ENCODE measurements around the gene CNR2. TPM values are rescaled to one million over a fixed set of nuclear protein-coding genes. Genes with fewer than 3 reads are reported as not detected.

The CNR2 gene
- total RNA-seq, result not detected in 2 replicates

DNA sequence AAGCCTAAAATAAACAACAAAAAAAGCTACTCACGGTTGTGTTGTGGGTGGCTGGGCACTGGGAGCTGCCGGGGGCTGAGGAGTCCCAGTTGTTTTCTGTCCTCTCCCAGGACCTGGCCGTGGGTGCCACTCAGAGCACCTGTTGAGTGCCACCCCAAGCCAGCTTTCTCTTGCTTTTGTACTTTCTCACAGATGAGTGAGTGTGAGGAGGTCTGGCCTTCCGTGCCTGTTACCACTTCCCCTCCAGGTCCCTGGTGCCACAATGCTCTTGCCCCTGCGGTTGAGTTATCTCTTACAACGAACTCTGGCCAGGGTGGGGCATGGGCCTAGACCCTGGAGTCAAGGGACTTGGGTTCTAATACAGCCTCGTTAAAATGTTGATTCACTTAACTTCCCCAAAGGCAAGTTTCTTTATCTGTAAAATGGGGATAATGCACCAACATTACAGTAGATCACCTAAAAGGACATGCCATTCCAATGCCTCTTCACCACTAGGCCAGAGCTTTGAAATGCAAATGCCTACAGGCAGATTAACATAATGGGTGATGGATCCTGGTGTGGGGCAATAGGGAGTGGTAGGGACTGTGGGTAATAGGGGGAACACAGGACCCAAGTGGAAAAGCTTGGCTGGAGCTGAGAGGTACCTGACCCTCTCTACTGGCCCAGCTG, at the start of gene CNR2:
Gene CNR2, minus strand, starts transcription at position 151 of the 669 bp plus-strand sequence. CDS start 37,745 bp downstream, outside the sequence.

DNA sequence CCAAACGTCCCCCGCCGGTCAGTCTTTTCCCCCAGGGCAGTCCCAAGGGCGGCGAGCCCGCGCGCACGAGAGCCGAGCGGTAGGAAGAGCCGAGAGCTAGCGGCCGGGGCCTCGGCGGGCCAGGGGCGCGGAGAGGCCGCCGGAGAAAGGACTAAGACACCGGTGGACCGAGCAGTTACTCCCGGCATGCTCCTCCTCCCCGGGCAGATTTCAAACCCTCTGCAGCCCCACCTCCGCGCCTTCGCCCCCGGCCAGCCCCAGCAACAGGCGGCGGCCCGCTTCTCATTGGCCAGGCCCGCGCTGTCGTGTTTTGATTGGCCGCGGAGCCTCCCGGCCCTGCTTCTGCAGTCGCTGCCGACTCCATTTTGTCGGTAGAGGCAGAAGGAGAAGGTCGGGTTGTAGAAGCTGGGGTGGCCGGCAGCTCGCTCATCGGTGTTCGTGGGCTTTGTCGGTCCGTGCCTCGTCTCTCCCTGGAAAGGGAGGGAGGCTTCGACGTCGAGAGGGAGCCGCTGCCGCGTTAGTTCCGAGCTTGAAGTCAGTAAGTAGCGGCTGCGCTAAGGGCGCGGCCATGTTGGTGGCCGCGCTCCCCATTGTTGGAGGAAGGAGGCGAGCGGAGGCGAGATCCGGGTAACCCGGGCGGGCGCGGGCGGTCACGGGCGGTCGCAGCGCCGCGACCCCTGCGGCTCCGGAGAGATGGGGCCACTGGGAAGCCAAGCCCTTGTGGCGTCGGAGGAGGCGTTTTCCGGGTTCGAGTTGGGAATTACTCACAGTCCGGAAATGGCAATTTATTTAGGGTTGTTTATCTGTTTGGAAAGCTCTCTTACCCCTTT, 46.5 kb upstream of the CNR2 start, which contains the start of gene PNRC2:
Gene PNRC2, plus strand, starts transcription at position 368 of the 830 bp plus-strand sequence. CDS start 1,630 bp downstream, outside the sequence.

DNA sequence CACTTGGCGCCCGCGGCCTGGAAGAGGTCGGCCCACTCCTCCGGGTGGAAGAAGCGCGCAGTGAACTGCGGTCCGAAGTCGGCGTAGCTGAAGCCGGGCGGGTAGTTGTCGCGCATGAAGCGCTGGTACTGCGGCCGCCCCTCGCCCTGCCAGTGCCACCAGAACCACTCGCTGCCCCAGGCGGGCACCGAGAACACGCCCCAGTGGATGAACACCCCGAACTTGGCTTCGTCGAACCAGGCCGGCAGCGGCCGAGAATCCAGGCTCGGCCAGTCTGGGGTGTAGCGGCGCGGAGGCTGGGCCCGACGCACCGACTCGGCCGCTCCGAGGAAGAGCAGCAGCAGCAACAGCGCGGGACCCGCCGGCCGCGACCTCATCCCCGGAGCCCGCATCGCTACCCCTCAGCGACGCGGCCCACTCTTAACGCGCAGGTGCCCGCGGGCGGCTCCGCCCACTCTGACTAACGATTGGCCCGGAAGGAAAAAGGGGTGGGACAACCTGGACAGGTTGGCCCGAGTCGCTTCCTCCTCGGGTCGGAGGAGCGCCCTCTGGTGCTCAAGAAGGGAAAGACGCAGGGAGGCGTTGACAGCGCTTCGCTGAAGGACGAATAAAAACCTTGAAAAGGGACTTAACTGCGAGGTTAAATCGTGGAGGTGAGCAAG, 45.1 kb downstream of the CNR2 start, which contains the start of gene FUCA1:
Gene FUCA1, minus strand, starts transcription at position 396 of the 662 bp plus-strand sequence. Its CDS starts 4 bp downstream, at position 392.

GRCh38 chr1:23825076-23825761, 87.9 kb downstream of the CNR2 start, which contains the start of gene HMGCL:
Gene HMGCL (minus strand): TSS chr1:23825429. CDS start chr1:23825415, 14 bp downstream.

Other genes starting within 250 kb of the CNR2 start
- gene RPL11, start 221.6 kb downstream of the CNR2 start, total RNA-seq, result 1,144 and 1,360 TPM in 2 replicates
- gene ELOA, start 169.9 kb downstream of the CNR2 start, total RNA-seq, result 28.6 and 32.2 TPM in 2 replicates
- gene PITHD1, start 134.9 kb downstream of the CNR2 start, total RNA-seq, result 33.3 and 35.2 TPM in 2 replicates
- 25.3 and 37.9 TPM in 2 replicates for gene LYPLA2, start 122.2 kb downstream of the CNR2 start, total RNA-seq
- 10.8 and 14.7 TPM in 2 replicates for gene GALE, start 112.6 kb downstream of the CNR2 start, total RNA-seq
- gene HMGCL, start 87.9 kb downstream of the CNR2 start, total RNA-seq, result 35.4 and 45.7 TPM in 2 replicates
- 7.4 and 7.6 TPM in 2 replicates for gene FUCA1, start 45.1 kb downstream of the CNR2 start, total RNA-seq
- gene PNRC2, start 46.5 kb upstream of the CNR2 start, total RNA-seq, result 73.2 and 91.9 TPM in 2 replicates
- 52.7 and 65.6 TPM in 2 replicates for gene SRSF10, start 67.0 kb upstream of the CNR2 start, total RNA-seq
- not detected in 2 replicates for gene MYOM3, start 198.8 kb upstream of the CNR2 start, total RNA-seq
- 0.20 TPM in 1 of 2 replicates, not detected in the other for gene IL22RA1, start 229.8 kb upstream of the CNR2 start, total RNA-seq